ENCODE data around the gene RNF114.
"Not testable (repeated sequence)": the region's sequence is repeated elsewhere in the genome, so short reads cannot be mapped to it uniquely, and the experiment has no call there.

GRCh38 chr20:50000548-50001222 lies 64.5 kb downstream of the RNF114 start:
- TF ChIP-seq ATF2 (CRISPR knock-in tag; IDR thresholded peaks at IDR 0.05; ENCODE audit: borderline replicate concordance, low read depth); ZNF138 (CRISPR knock-in tag; conservative IDR thresholded peaks at IDR 0.05); CTCF (IDR thresholded peaks at IDR 0.05): not testable (repeated sequence)
